ENCODE data around the gene SORCS2.

- TF ChIP-seq EP300 (IDR thresholded peaks at IDR 0.05; ENCODE audit: borderline replicate concordance) (no peak), USF1 (IDR thresholded peaks at IDR 0.05) (no peak), REST (IDR thresholded peaks at IDR 0.05; ENCODE audit: low read depth) (no peak), FOXM1 (IDR thresholded peaks at IDR 0.05; ENCODE audit: borderline replicate concordance, low read depth) (no peak), TAF1 (IDR thresholded peaks at IDR 0.05; ENCODE audit: low read depth) (no peak), MAX (IDR thresholded peaks at IDR 0.05) (no peak), EGR1 (IDR thresholded peaks at IDR 0.05) (no peak)
Observed at GRCh38 chr4:7582313-7583097, 390.2 kb downstream of the SORCS2 start.

All from Ishikawa (cell line).